Trophoblast cell (in vitro differentiated cells and primary cell): ENCODE results near the gene KCNN4.
"Not testable (repeated sequence)": the region's sequence is repeated elsewhere in the genome, so short reads cannot be mapped to it uniquely, and the experiment has no call there.

ENCODE experiments used
- DNase-seq, 2 donors: peaks; one replicate each; pipeline ENCODE4 v3.0.0-alpha.2; 2016
- H2AFZ ChIP-seq: 2 replicates; pipeline ENCODE4 v1.6.1; 2013; ENCODE audit warnings: low read length, moderate library complexity, mild to moderate bottlenecking; ENCODE audit not compliant: insufficient read depth, poor library complexity
- H2AK5ac ChIP-seq: 2 replicates; pipeline ENCODE4 v1.6.1; 2013; ENCODE audit warnings: mild to moderate bottlenecking, low read length
- H2BK120ac ChIP-seq: 2 replicates; pipeline ENCODE4 v1.6.1; 2013; ENCODE audit warnings: low read length, mild to moderate bottlenecking, moderate library complexity; ENCODE audit not compliant: insufficient read depth, poor library complexity
- H2BK12ac ChIP-seq: 2 replicates; pipeline ENCODE4 v1.6.1; 2013; ENCODE audit warnings: mild to moderate bottlenecking, low read length, moderate library complexity
- H2BK5ac ChIP-seq: 2 replicates; pipeline ENCODE4 v1.6.1; 2013; ENCODE audit warnings: low read length, low read depth, moderate library complexity, mild to moderate bottlenecking; ENCODE audit not compliant: poor library complexity
- H3K14ac ChIP-seq: 2 replicates; pipeline ENCODE4 v1.6.1; 2013; ENCODE audit warnings: mild to moderate bottlenecking, low read length
- H3K18ac ChIP-seq: 2 replicates; pipeline ENCODE4 v1.6.1; 2013; ENCODE audit warnings: mild to moderate bottlenecking, low read length
- H3K23ac ChIP-seq: 2 replicates; pipeline ENCODE4 v1.6.1; 2013; ENCODE audit warnings: low read length
- H3K27ac ChIP-seq: 2 replicates; pipeline ENCODE4 v1.5.1; 2013; ENCODE audit warnings: low read depth, mild to moderate bottlenecking, inconsistent platforms, low read length, moderate library complexity
- H3K27me3 ChIP-seq: 2 replicates; pipeline ENCODE4 v1.6.1; 2013; ENCODE audit warnings: inconsistent platforms, mild to moderate bottlenecking, low read length, moderate library complexity; ENCODE audit not compliant: insufficient read depth
- H3K36me3 ChIP-seq, 2 experiments: 1 replicate in 1 of 2; 2 replicates in 1 of 2; pipeline ENCODE4 v1.6.1; 2013; ENCODE audit warnings: low read length in 2 of 2, mild to moderate bottlenecking in 2 of 2, moderate library complexity in 1 of 2; ENCODE audit not compliant: insufficient read depth in 2 of 2, control insufficient read depth in 1 of 2
- H3K4ac ChIP-seq: 2 replicates; pipeline ENCODE4 v1.6.1; 2013; ENCODE audit warnings: low read depth, mild to moderate bottlenecking, low read length, moderate library complexity
- H3K4me1 ChIP-seq, 2 experiments: 1 replicate in 1 of 2; 2 replicates in 1 of 2; pipeline ENCODE4 v1.6.1; 2013; ENCODE audit warnings: low read length in 2 of 2, mild to moderate bottlenecking in 2 of 2, moderate library complexity in 1 of 2; ENCODE audit not compliant: insufficient read depth in 2 of 2, control insufficient read depth in 1 of 2
- H3K4me2 ChIP-seq: 2 replicates; pipeline ENCODE4 v1.6.1; 2013; ENCODE audit warnings: inconsistent platforms, mild to moderate bottlenecking, low read length, moderate library complexity
- H3K4me3 ChIP-seq: 2 replicates; pipeline ENCODE4 v1.5.1; 2013; ENCODE audit warnings: mild to moderate bottlenecking, low read depth, low read length, inconsistent platforms
- H3K79me1 ChIP-seq: one replicate; pipeline ENCODE4 v1.6.1; 2013; ENCODE audit warnings: low read length
- H3K79me2 ChIP-seq: 2 replicates; pipeline ENCODE4 v1.6.1; 2013; ENCODE audit warnings: low read length, mild to moderate bottlenecking; ENCODE audit not compliant: control insufficient read depth, insufficient read depth, poor library complexity
- H3K9ac ChIP-seq: 2 replicates; pipeline ENCODE4 v1.6.1; 2013; ENCODE audit warnings: mild to moderate bottlenecking, low read length
- H3K9me3 ChIP-seq: 2 replicates; pipeline ENCODE4 v1.6.1; 2013; ENCODE audit warnings: low read depth, mild to moderate bottlenecking, control low read depth, inconsistent platforms, low read length; ENCODE audit not compliant: insufficient read depth
- H4K12ac ChIP-seq: 2 replicates; pipeline ENCODE4 v1.6.1; 2013; ENCODE audit warnings: low read depth, mild to moderate bottlenecking, low read length, moderate library complexity
- H4K8ac ChIP-seq: 2 replicates; pipeline ENCODE4 v1.6.1; 2013; ENCODE audit warnings: low read depth, mild to moderate bottlenecking, low read length, moderate library complexity
- H4K91ac ChIP-seq: one replicate; pipeline ENCODE4 v1.6.1; 2013; ENCODE audit warnings: low read depth, mild to moderate bottlenecking, low read length, moderate library complexity
- WGBS: extraction: QIAGEN DNeasy Blood & Tissue Kit; methylation state at CpG from one replicate; pipeline ENCODE4 v1.1.7; 2013; ENCODE audit warnings: missing lambda C conversion rate; ENCODE audit not compliant: insufficient read length, insufficient coverage; ENCODE audit errors: extremely low coverage; 5-methylcytosine and 5-hydroxymethylcytosine counted together

The KCNN4 gene

DNA sequence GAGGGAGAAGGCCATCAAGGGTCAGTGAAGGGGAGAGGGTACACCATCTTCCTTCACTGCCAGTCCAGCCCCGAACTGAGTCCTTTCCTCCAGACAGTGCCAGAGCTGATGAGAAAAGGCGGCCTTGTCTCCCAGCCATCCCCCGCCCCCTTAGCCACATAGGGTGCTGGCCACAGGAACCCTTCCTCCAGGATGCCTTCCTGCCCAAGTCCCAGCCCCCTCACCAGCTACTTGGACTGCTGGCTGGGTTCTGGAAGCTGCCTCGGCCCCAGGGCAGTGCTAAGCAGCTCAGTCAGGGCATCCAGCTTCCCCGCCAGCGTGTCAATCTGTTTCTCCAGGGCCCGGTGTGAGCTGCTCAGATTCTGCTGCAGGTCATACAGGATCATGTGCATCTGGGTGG, 13.5 kb downstream of the KCNN4 start:
- WGBS, result no CpG with 5 or more reads among the region's 7 CpGs
- no peak overlapping the region for H4K8ac ChIP-seq

GRCh38 chr19:43766755-43767043, 14.1 kb downstream of the KCNN4 start:
- no peak overlapping the region for H3K18ac ChIP-seq
- no peak overlapping the region for H3K9ac ChIP-seq
- peaks cover 8 to 12% of the 10 kb centered on the region in 2 experiments for H3K36me3 ChIP-seq
- H4K91ac ChIP-seq, result peak overlapping the region; percentile 17
- DNase-seq, result no peak
- H3K79me1 ChIP-seq, result peaks cover 18% of the 10 kb centered on the region
- H3K79me2 ChIP-seq, result peaks cover 2% of the 10 kb centered on the region
- H2BK120ac ChIP-seq, result peak overlapping the region; percentile 9
- no peak overlapping the region for H4K12ac ChIP-seq
- H2AFZ ChIP-seq, result no peak overlapping the region
- peak overlapping the region; percentile 25 for H2AK5ac ChIP-seq
- H2BK12ac ChIP-seq, result peak overlapping the region; percentile 2
- no peak overlapping the region for H2BK5ac ChIP-seq
- no peak overlapping the region for H3K4ac ChIP-seq
- no peak overlapping the region for H3K14ac ChIP-seq
- no CpG with 5 or more reads among the region's 4 CpGs for WGBS
- H3K27me3 ChIP-seq, result no peaks in the 10 kb centered on the region
- H3K4me2 ChIP-seq, result no peak overlapping the region
- peaks cover 4% of the 10 kb centered on the region for H3K9me3 ChIP-seq
- H3K4me1 ChIP-seq, result peaks cover 18 to 19% of the 10 kb centered on the region in 2 experiments
- H4K8ac ChIP-seq, result peak overlapping the region; percentile 8
- H3K4me3 ChIP-seq, result no peak overlapping the region
- no peak overlapping the region for H3K23ac ChIP-seq
- no peak overlapping the region for H3K27ac ChIP-seq

More for the DNA sequence above, 13.5 kb downstream of the KCNN4 start:
- Histone ChIP-seq H2BK12ac (peak overlapping the region; percentile 2), H3K18ac (no peak overlapping the region), H3K4me1 (peaks cover 18 to 19% of the 10 kb centered on the region in 2 experiments), H3K36me3 (peaks cover 8 to 14% of the 10 kb centered on the region in 2 experiments), H4K12ac (no peak overlapping the region), H3K4me3 (no peak overlapping the region), H3K9me3 (peaks cover 6% of the 10 kb centered on the region), H3K9ac (no peak overlapping the region), H2AFZ (no peak overlapping the region), H3K4me2 (no peak overlapping the region), H4K91ac (peak overlapping the region; percentile 17), H3K4ac (no peak overlapping the region), H3K14ac (no peak overlapping the region), H3K79me2 (peaks cover 2% of the 10 kb centered on the region), H3K27me3 (no peaks in the 10 kb centered on the region), H2AK5ac (no peak overlapping the region), H2BK5ac (no peak overlapping the region), H2BK120ac (peak overlapping the region; percentile 9), H3K27ac (no peak overlapping the region), H3K79me1 (peaks cover 18% of the 10 kb centered on the region), H3K23ac (no peak overlapping the region)
- no peak for DNase-seq

DNA sequence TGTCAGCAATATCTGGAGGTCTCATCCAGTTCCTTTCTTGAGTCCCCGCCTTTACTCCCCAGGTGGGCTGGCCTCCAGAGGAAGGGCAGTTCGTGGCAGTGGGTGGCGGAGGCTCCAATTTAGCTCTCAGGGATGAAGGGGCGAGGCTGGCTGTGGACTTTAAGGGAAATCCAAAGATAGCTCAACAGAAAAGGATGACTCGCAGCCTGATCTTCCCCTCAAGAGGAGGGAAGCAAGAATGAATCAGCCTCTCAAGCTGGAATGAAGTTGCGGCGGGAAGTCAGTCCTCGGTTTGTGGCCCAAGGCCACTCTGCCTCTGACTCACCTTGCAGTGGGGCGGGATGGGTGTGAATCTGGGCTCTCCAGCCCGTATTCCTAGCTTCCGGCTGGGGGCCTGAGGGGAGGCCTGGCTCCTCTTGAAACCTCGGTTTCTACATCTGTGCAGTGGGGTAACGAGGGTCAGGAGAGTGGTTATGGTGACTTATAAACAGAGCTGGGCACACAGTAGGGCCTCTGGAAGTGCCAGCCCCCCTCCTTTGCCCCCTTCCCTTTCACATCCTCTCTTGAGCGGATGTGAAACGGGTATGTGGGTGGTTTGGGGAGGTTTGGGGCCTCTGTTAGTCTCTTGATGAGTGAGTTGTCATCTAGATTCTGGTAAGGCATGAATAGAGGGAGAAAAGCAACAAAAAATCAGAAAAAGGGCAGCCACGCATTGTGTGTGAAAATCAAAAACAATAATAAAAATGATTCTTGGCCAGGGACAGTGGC, 15.5 kb downstream of the KCNN4 start:
- H4K8ac ChIP-seq, result peak overlapping the region; percentile 89
- no peak overlapping the region for H3K23ac ChIP-seq
- H3K27me3 ChIP-seq, result no peaks in the 10 kb centered on the region
- no peak overlapping the region for H3K4me3 ChIP-seq
- H3K4me2 ChIP-seq, result peak overlapping the region; percentile 28
- peak overlapping the region; percentile 51 for H2AK5ac ChIP-seq
- peak overlapping the region; percentile 88 for H2BK12ac ChIP-seq
- peak overlapping the region; percentile 91 for H2BK5ac ChIP-seq
- peaks cover 4% of the 10 kb centered on the region for H3K9me3 ChIP-seq
- H3K14ac ChIP-seq, result peak overlapping the region; percentile 84
- DNase-seq, result peak; percentile 95 to 96
- peaks cover 2% of the 10 kb centered on the region for H3K79me2 ChIP-seq
- peak overlapping the region; percentile 37 for H2AFZ ChIP-seq
- H3K27ac ChIP-seq, result peak overlapping the region; percentile 93
- peaks cover 18 to 19% of the 10 kb centered on the region in 2 experiments for H3K4me1 ChIP-seq
- no peak overlapping the region for H3K9ac ChIP-seq
- peak overlapping the region; percentile 84 for H2BK120ac ChIP-seq
- H4K12ac ChIP-seq, result peak overlapping the region; percentile 27
- H3K4ac ChIP-seq, result peak overlapping the region; percentile 25
- peak overlapping the region; percentile 73 for H3K18ac ChIP-seq
- peak overlapping the region; percentile 86 for H4K91ac ChIP-seq
- H3K36me3 ChIP-seq, result peaks cover 4 to 7% of the 10 kb centered on the region in 2 experiments
- WGBS, result no CpG with 5 or more reads among the region's 16 CpGs
- H3K79me1 ChIP-seq, result peaks cover 18% of the 10 kb centered on the region

- Histone ChIP-seq H3K4me2 (peak overlapping the region; percentile 28), H2AFZ (peak overlapping the region; percentile 37), H3K18ac (peak overlapping the region; percentile 73), H2BK120ac (peak overlapping the region; percentile 73), H3K27ac (peak overlapping the region; percentile 93), H4K12ac (peak overlapping the region; percentile 27), H2BK12ac (peak overlapping the region; percentile 88), H4K8ac (peak overlapping the region; percentile 89), H4K91ac (peak overlapping the region; percentile 86), H3K14ac (peak overlapping the region; percentile 84), H2BK5ac (peak overlapping the region; percentile 91), H3K79me1 (peaks cover 18% of the 10 kb centered on the region), H3K4me1 (peaks cover 18 to 19% of the 10 kb centered on the region in 2 experiments)
- not testable (repeated sequence) for H3K36me3 ChIP-seq, H2AK5ac ChIP-seq, H3K9me3 ChIP-seq, DNase-seq, H3K79me2 ChIP-seq, H3K9ac ChIP-seq, H3K23ac ChIP-seq, H3K27me3 ChIP-seq, H3K4me3 ChIP-seq, H3K4ac ChIP-seq
- no CpG with 5 or more reads among the region's 8 CpGs for WGBS
Measured at GRCh38 chr19:43764684-43765083, 16.1 kb downstream of the KCNN4 start.
